Upper lobe of right lung (tissue), 1 donor: ENCODE measurements around the gene WDR82. TPM values are rescaled to one million over a fixed set of nuclear protein-coding genes. Genes with fewer than 3 reads are reported as not detected.

Experiments used
- ATAC-seq: fragments of 200-7000 bp; cut with Tn5 transposase; one replicate; pipeline ENCODE4 v1.9.1; 2020; ENCODE audit warnings: mild to moderate bottlenecking, moderate library complexity
- DNase-seq: peaks from one replicate; pipeline ENCODE4 v3.0.0-alpha.2; 2020
- H3K27ac ChIP-seq: fragments of 200-600 bp; one replicate; pipeline ENCODE4 v1.8.0; 2022
- H3K27me3 ChIP-seq: fragments of 200-600 bp; one replicate; pipeline ENCODE4 v1.8.0; 2022; ENCODE audit warnings: mild to moderate bottlenecking
- H3K36me3 ChIP-seq: fragments of 200-600 bp; one replicate; pipeline ENCODE4 v1.8.0; 2022
- H3K4me1 ChIP-seq: fragments of 200-600 bp; one replicate; pipeline ENCODE4 v1.8.0; 2022
- H3K4me3 ChIP-seq: fragments of 200-600 bp; one replicate; pipeline ENCODE4 v1.8.0; 2022; ENCODE audit warnings: mild to moderate bottlenecking
- H3K9me3 ChIP-seq: fragments of 200-600 bp; one replicate; pipeline ENCODE4 v1.8.0; 2022
- intact Hi-C: fragments of 100-400 bp; cut with DNase I; formaldehyde crosslinking; loops from one replicate; pipeline ENCODE4 v1.11.0; 2022
- total RNA-seq: library from RNA; stranded (reverse); fragmentation: NEBNext Ultra II Directional; extraction: Animal tissue kit (Norgen Biotek cat#: 25700); gene quantifications from one replicate; pipeline ENCODE4 v1.2.1, GENCODE V29; 2021
- TF ChIP-seq, protein P1 (sequence below): fragments of 200-600 bp; IDR thresholded peaks from one replicate; pipeline ENCODE4 v1.8.0; 2022; ENCODE audit warnings: antibody characterized with exemption
- donor health status: DM: no; HTN: yes; CAD: no; lungs with severe emphysema.

WDR82 gene
- total RNA-seq, 1 donor from 2014 or later, result 61.9 TPM

DNA sequence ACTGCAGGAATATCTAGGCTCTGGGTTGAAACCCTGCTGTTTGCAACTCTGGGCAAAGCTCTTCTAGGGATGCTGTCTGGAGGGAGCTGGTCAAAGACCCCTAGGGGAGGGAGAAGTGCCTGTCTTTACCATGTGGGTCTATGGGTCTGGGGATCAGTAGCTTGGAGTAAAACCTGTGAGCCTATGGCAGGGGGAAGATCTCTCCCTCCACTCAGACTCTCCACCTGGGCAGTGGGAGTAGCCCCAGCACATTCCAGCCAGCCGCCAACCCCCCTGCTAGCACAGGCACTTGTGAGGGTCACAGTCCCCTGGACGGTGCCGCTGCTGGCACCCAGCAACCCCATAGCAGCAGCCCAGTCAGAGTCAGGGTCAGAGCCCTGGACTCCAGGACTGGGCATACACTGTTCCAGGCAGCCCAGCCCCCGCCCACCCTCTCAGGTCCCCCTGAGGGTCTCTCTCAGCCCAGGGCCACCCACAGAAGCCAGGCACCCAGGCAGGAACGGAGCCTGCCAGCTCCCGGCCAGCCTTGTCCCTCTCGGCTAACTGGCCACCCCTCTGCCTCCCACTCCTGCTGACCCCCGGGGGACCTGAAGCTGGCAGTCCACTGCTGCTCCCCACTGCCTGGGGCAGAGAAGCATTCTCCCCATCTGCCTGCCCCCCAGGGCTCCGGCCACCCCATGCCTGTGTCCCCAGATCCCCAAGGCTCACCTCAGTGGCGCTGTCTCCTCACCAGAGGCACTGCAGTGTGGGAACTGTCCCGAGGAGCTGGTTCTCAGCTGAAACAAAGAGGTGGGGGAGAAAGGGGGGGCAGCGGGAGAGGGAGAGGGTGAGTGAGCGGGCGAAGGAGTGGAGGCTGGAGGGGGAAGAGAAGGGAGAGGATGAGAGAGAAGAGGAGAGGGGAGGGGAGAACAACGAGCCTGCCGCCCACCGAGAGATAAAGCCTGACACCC, 20.0 kb upstream of the WDR82 start:
- intact Hi-C loops, result no loop called here
- Histone ChIP-seq H3K27ac (no peak overlapping the region), H3K4me1 (peaks cover 8% of the 10 kb centered on the region), H3K9me3 (no peaks in the 10 kb centered on the region), H3K27me3 (no peaks in the 10 kb centered on the region), H3K36me3 (peaks cover 6% of the 10 kb centered on the region), H3K4me3 (no peak overlapping the region)
- no peak for ATAC-seq
- TF ChIP-seq, protein P1, sequence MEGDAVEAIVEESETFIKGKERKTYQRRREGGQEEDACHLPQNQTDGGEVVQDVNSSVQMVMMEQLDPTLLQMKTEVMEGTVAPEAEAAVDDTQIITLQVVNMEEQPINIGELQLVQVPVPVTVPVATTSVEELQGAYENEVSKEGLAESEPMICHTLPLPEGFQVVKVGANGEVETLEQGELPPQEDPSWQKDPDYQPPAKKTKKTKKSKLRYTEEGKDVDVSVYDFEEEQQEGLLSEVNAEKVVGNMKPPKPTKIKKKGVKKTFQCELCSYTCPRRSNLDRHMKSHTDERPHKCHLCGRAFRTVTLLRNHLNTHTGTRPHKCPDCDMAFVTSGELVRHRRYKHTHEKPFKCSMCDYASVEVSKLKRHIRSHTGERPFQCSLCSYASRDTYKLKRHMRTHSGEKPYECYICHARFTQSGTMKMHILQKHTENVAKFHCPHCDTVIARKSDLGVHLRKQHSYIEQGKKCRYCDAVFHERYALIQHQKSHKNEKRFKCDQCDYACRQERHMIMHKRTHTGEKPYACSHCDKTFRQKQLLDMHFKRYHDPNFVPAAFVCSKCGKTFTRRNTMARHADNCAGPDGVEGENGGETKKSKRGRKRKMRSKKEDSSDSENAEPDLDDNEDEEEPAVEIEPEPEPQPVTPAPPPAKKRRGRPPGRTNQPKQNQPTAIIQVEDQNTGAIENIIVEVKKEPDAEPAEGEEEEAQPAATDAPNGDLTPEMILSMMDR, result no peak
- DNase-seq, result no peak

DNA sequence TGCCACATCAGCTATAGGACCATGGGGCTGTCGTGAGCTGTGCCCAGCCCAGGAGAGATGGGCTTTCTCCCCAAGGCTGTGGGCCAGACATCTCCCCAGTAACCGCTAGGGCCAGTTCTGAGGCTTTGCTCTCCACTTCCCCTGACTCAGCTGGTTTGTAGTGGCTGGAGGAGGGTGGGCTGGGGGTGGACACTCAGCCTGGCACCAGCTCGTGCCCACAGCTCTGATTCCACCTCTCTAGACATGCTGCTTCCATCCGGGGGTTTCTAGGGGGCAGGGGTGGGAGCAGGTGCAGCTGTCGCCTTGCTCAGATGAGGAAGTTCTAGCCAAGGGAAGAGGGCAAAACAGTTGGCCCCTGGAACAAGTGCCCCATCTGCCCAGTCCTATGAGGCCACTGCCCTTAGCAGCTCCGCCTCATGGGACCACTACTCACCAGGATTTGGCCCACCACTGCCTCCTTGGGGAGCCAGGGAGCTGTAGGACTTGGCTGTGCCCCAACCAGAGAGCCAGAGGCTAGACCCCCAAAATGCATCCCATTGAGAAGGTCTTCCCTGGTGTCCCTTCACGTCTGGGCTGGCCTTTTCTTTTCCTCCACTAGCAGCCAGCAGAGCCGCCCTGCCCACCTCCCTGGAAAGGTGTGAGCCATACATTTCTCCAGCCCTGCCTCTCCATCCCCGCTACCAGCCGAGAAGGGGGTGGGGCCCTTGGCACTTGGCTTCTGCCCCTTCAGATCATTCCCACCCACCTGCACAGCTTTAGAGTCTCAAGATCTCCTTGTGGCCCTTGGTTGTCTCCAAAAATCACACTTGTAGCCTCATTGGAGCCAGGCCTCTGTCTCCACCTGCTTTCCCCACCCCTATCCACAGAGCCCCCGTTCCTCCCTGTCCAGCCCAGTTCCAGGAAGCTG, 19.0 kb upstream of the WDR82 start:
- TF ChIP-seq, protein P1, result no peak
- peaks cover 11% of the 10 kb centered on the region for H3K36me3 ChIP-seq

DNA sequence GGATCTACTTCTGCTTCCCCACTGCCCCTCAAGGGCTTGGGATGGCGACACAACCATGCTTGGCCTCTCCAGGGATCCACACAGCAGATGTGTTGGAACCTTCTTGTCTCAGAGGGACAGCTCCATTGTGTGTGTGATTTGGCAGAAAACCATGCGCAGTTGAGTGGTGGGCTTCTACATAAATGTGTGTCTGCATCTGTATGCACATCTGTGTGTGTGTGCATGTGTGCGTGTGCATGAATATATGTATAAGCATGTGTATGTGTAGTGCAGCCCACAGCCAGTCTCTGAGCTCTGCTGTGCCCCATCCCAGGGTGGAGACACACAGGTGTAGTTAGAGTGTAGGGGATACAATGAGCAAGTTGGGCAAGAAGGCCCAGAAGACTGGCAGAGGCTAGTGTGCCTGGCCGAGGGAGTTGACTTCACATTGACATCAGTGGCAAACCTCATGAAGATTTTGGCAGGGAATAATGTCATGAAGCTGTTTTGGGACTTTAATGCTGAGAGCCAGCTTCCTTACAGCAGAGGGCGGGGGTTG, 17.3 kb upstream of the WDR82 start:
- no peaks in the 10 kb centered on the region for H3K9me3 ChIP-seq
- H3K27me3 ChIP-seq, result no peaks in the 10 kb centered on the region
- DNase-seq (no peak), ATAC-seq (no peak)
- peaks cover 28% of the 10 kb centered on the region for H3K36me3 ChIP-seq
- no peak overlapping the region for H3K4me3 ChIP-seq
- H3K4me1 ChIP-seq, result peaks cover 8% of the 10 kb centered on the region
- H3K27ac ChIP-seq, result no peak overlapping the region
- intact Hi-C loops, result no loop called here
- TF ChIP-seq, protein P1, result no peak

More for the DNA sequence above, 19.0 kb upstream of the WDR82 start:
- intact Hi-C loops, result no loop called here
- no peaks in the 10 kb centered on the region for H3K27me3 ChIP-seq
- no peak overlapping the region for H3K27ac ChIP-seq
- H3K9me3 ChIP-seq, result no peaks in the 10 kb centered on the region
- peaks cover 8% of the 10 kb centered on the region for H3K4me1 ChIP-seq
- H3K4me3 ChIP-seq, result no peak overlapping the region
- no peak for ATAC-seq
- DNase-seq, result no peak

DNA sequence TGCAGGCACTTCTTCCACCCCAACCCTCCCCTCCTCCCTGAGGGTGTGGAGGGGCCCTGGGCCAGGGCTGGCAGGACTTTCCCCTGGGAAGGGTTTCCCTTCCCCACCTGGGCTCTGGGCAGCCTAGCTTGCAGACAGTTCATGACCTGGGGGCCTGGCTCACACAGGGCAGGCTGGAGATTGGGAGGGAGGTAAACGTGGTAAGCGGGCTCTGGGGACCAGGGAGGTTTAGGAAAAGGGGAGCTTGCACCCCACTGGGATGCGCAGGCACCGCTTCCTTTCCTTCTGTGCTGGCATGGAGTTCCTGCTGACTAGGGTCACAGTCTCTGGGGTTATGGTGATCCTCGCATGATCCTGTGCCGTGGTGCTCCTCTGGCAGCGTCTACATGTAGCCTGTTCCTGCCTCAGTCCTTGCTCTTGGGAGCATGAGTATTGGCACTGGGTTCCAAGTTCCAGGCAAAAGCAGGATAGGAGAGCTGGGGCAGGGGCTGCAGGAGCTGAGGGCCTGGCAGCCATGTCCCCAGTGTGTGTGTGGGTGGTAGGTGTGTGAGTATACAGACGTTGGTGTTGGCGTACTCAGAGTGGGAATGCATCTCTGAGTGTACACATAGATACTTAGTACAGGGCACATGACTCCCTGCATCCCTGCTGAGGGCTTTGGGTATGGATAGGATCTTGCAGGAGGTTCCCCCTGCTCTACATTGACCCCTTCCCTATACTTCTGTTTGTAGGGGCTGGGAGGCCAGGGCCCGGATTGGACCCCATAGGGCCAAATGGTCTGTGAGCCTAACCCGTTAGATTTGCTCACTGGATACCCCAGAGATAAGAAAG, 16.1 kb upstream of the WDR82 start:
- Histone ChIP-seq H3K9me3 (no peaks in the 10 kb centered on the region), H3K27ac (no peak overlapping the region), H3K27me3 (no peaks in the 10 kb centered on the region), H3K4me3 (no peak overlapping the region), H3K4me1 (no peaks in the 10 kb centered on the region), H3K36me3 (peaks cover 30% of the 10 kb centered on the region)
- intact Hi-C loops, result no loop called here
- ATAC-seq (no peak), DNase-seq (no peak)
- TF ChIP-seq, protein P1, result no peak
